HEK293 (cell line): ENCODE results near the gene ERBB2.
A peak's percentile ranks its signal among the peaks of the same experiment; 100 is the strongest.

Source experiments
- CTCF ChIA-PET: fragments of 350-600 bp; formaldehyde crosslinking; extraction: SDS; loops from one replicate; lab custom pipeline; 2021; ENCODE audit warnings: antibody characterized with exemption; lab: Yijun Ruan, JAX
- POLR2A ChIA-PET: fragments of 300-600 bp; formaldehyde crosslinking; extraction: SDS; loops from one replicate; lab custom pipeline; 2020; ENCODE audit warnings: antibody characterized with exemption, inconsistent platforms; lab: Yijun Ruan, JAX
- H3K27ac ChIP-seq: fragments of 200-500 bp; sonication (Bioruptor generic); 2 replicates; pipeline ENCODE4 v1.5.1; 2014; ENCODE audit warnings: low read depth, low read length, control low read depth, inconsistent platforms; ENCODE audit errors: extremely low read depth
- H3K36me3 ChIP-seq, 2 experiments: fragments of 200-500 bp in 1 of 2; sonication (Bioruptor generic) in 1 of 2; 1 replicate in 1 of 2; 2 replicates in 1 of 2; pipeline ENCODE4 v1.5.1; 2014 to 2017; ENCODE audit warnings: inconsistent platforms in 2 of 2, low read length in 2 of 2; ENCODE audit not compliant: control insufficient read depth in 2 of 2, insufficient read depth in 1 of 2
- H3K4me1 ChIP-seq: fragments of 200-500 bp; sonication (Bioruptor generic); 2 replicates; pipeline ENCODE4 v1.5.1; 2014; ENCODE audit warnings: mild to moderate bottlenecking, low read length, inconsistent platforms; ENCODE audit not compliant: control insufficient read depth, insufficient read depth
- H3K4me3 ChIP-seq: 2 replicates; pipeline ENCODE4 v1.5.1; 2011; ENCODE audit warnings: low read depth, mild to moderate bottlenecking, control low read depth, low read length, moderate library complexity
- H3K9me3 ChIP-seq: fragments of 200-500 bp; sonication (Bioruptor generic); 2 replicates; pipeline ENCODE4 v1.5.1; 2014; ENCODE audit warnings: low read depth, low read length, inconsistent platforms; ENCODE audit not compliant: control insufficient read depth, insufficient read depth
- EGR2 ChIP-seq: fragments of 450-650 bp; formaldehyde crosslinking; IDR thresholded peaks from 2 replicates; pipeline ENCODE4 v1.5.1; 2016; ENCODE audit warnings: low read depth, missing biosample characterization, missing genetic modification characterization
- GFI1B ChIP-seq: fragments of 450-650 bp; formaldehyde crosslinking; IDR thresholded peaks from 2 replicates; pipeline ENCODE4 v1.5.1; 2016; ENCODE audit warnings: missing biosample characterization, missing genetic modification characterization
- WT1 ChIP-seq: fragments of 450-650 bp; formaldehyde crosslinking; IDR thresholded peaks from 2 replicates; pipeline ENCODE4 v1.5.1; 2016; ENCODE audit warnings: missing biosample characterization, missing genetic modification characterization
- ZNF394 ChIP-seq: fragments of 450-650 bp; formaldehyde crosslinking; IDR thresholded peaks from 2 replicates; pipeline ENCODE4 v1.5.1; 2016; ENCODE audit warnings: missing biosample characterization, missing genetic modification characterization, mild to moderate bottlenecking, moderate library complexity, borderline replicate concordance
- ZNF423 ChIP-seq: fragments of 450-650 bp; formaldehyde crosslinking; IDR thresholded peaks from 2 replicates; pipeline ENCODE4 v1.5.1; 2016; ENCODE audit warnings: missing biosample characterization, missing genetic modification characterization
- ZNF548 ChIP-seq: fragments of 450-650 bp; formaldehyde crosslinking; IDR thresholded peaks from 2 replicates; pipeline ENCODE4 v1.5.1; 2016; ENCODE audit warnings: missing biosample characterization, missing genetic modification characterization
- ZNF629 ChIP-seq: fragments of 450-650 bp; formaldehyde crosslinking; IDR thresholded peaks from 2 replicates; pipeline ENCODE4 v1.5.1; 2017; ENCODE audit warnings: missing biosample characterization, missing genetic modification characterization
- ZNF707 ChIP-seq: fragments of 450-650 bp; formaldehyde crosslinking; IDR thresholded peaks from 2 replicates; pipeline ENCODE4 v1.5.1; 2016; ENCODE audit warnings: missing biosample characterization, missing genetic modification characterization
- ZNF76 ChIP-seq: fragments of 450-650 bp; formaldehyde crosslinking; IDR thresholded peaks from 2 replicates; pipeline ENCODE4; 2016; ENCODE audit warnings: low read depth, missing biosample characterization, missing genetic modification characterization, borderline replicate concordance
- TF ChIP-seq, protein P1 (sequence below): fragments of 450-650 bp; formaldehyde crosslinking; IDR thresholded peaks from 2 replicates; pipeline ENCODE4 v1.5.1; 2016; ENCODE audit warnings: missing biosample characterization, missing genetic modification characterization, borderline replicate concordance
- TF ChIP-seq, protein P2 (sequence below): fragments of 450-650 bp; formaldehyde crosslinking; IDR thresholded peaks from 2 replicates; pipeline ENCODE4 v1.5.1; 2017; ENCODE audit warnings: missing biosample characterization, missing genetic modification characterization
- TF ChIP-seq, protein P3 (sequence below): sonication (generic); formaldehyde crosslinking; IDR thresholded peaks from 2 replicates; pipeline ENCODE4 v1.8.1; 2022; ENCODE audit warnings: mild to moderate bottlenecking, moderate library complexity, missing genetic modification reagents
- TF ChIP-seq, protein P4 (sequence below): fragments of 450-650 bp; formaldehyde crosslinking; IDR thresholded peaks from 2 replicates; pipeline ENCODE4 v1.5.1; 2016; ENCODE audit warnings: missing biosample characterization, missing genetic modification characterization
- TF ChIP-seq, protein P5 (sequence below): fragments of 450-650 bp; formaldehyde crosslinking; IDR thresholded peaks from 2 replicates; pipeline ENCODE4 v1.5.1; 2016; ENCODE audit warnings: missing biosample characterization, missing genetic modification characterization

Gene ERBB2

DNA sequence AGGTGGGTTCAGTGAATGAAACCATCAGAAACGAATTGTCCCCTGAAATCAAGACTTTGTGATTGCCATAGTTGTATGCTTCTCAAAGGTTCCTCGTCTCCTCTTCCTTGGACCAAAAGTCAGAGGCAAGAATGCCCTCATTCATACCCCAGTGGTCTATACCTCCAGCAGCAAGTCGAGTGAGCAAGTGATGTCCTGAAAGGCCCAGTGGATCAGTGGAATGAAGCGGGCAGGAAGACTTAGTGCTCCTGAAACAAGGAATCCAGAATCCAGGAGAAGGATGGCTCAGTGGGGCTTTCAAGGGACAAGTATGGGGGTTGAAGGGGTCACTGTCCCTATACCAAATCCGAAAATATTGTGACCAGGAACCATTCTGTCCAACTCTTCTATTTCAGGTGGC, 5.3 kb upstream of the ERBB2 start:
- Histone ChIP-seq H3K36me3 (peaks cover 0 to 27% of the 10 kb centered on the region in 2 experiments; a peak in 2 of 3 replicates), H3K9me3 (no peaks in the 10 kb centered on the region), H3K4me3 (no peak overlapping the region), H3K27ac (0 out of 2 replicates have a peak overlapping the region, but pooled peaks have one; percentile 31), H3K4me1 (peaks cover 4% of the 10 kb centered on the region; the same call in 1 of the 2 replicates)
- ChIA-PET CTCF (interaction anchor here (0.6 to 3.2 kb wide), 4 partner anchors 15 to 129 kb away, joined by 3 to 17 read pairs (median 6); partner anchors contain the start of gene MIEN1), POLR2A (no interaction called here)
- TF ChIP-seq EGR2 (tag by site-specific recombination) (no peak), ZNF707 (no peak), ZNF629 (no peak), GFI1B (tag by site-specific recombination) (no peak), ZNF548 (no peak), WT1 (tag by site-specific recombination) (no peak), ZNF423 (tag by site-specific recombination) (no peak)
- TF ChIP-seq, protein P1, sequence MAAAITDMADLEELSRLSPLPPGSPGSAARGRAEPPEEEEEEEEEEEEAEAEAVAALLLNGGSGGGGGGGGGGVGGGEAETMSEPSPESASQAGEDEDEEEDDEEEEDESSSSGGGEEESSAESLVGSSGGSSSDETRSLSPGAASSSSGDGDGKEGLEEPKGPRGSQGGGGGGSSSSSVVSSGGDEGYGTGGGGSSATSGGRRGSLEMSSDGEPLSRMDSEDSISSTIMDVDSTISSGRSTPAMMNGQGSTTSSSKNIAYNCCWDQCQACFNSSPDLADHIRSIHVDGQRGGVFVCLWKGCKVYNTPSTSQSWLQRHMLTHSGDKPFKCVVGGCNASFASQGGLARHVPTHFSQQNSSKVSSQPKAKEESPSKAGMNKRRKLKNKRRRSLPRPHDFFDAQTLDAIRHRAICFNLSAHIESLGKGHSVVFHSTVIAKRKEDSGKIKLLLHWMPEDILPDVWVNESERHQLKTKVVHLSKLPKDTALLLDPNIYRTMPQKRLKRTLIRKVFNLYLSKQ (tag by site-specific recombination), result no peak
- TF ChIP-seq, protein P2, sequence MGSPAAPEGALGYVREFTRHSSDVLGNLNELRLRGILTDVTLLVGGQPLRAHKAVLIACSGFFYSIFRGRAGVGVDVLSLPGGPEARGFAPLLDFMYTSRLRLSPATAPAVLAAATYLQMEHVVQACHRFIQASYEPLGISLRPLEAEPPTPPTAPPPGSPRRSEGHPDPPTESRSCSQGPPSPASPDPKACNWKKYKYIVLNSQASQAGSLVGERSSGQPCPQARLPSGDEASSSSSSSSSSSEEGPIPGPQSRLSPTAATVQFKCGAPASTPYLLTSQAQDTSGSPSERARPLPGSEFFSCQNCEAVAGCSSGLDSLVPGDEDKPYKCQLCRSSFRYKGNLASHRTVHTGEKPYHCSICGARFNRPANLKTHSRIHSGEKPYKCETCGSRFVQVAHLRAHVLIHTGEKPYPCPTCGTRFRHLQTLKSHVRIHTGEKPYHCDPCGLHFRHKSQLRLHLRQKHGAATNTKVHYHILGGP (tag by site-specific recombination), result no peak
- TF ChIP-seq, protein P3, sequence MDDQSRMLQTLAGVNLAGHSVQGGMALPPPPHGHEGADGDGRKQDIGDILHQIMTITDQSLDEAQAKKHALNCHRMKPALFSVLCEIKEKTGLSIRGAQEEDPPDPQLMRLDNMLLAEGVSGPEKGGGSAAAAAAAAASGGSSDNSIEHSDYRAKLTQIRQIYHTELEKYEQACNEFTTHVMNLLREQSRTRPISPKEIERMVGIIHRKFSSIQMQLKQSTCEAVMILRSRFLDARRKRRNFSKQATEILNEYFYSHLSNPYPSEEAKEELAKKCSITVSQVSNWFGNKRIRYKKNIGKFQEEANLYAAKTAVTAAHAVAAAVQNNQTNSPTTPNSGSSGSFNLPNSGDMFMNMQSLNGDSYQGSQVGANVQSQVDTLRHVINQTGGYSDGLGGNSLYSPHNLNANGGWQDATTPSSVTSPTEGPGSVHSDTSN (CRISPR knock-in tag), result no peak
- TF ChIP-seq, protein P4, sequence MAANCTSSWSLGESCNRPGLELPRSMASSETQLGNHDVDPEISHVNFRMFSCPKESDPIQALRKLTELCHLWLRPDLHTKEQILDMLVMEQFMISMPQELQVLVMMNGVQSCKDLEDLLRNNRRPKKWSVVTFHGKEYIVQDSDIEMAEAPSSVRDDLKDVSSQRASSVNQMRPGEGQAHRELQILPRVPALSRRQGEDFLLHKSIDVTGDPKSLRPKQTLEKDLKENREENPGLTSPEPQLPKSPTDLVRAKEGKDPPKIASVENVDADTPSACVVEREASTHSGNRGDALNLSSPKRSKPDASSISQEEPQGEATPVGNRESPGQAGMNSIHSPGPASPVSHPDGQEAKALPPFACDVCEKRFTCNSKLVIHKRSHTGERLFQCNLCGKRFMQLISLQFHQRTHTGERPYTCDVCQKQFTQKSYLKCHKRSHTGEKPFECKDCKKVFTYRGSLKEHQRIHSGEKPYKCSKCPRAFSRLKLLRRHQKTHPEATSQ (tag by site-specific recombination), result no peak
- TF ChIP-seq, protein P5, sequence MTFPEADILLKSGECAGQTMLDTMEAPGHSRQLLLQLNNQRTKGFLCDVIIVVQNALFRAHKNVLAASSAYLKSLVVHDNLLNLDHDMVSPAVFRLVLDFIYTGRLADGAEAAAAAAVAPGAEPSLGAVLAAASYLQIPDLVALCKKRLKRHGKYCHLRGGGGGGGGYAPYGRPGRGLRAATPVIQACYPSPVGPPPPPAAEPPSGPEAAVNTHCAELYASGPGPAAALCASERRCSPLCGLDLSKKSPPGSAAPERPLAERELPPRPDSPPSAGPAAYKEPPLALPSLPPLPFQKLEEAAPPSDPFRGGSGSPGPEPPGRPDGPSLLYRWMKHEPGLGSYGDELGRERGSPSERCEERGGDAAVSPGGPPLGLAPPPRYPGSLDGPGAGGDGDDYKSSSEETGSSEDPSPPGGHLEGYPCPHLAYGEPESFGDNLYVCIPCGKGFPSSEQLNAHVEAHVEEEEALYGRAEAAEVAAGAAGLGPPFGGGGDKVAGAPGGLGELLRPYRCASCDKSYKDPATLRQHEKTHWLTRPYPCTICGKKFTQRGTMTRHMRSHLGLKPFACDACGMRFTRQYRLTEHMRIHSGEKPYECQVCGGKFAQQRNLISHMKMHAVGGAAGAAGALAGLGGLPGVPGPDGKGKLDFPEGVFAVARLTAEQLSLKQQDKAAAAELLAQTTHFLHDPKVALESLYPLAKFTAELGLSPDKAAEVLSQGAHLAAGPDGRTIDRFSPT (tag by site-specific recombination), result no peak

DNA sequence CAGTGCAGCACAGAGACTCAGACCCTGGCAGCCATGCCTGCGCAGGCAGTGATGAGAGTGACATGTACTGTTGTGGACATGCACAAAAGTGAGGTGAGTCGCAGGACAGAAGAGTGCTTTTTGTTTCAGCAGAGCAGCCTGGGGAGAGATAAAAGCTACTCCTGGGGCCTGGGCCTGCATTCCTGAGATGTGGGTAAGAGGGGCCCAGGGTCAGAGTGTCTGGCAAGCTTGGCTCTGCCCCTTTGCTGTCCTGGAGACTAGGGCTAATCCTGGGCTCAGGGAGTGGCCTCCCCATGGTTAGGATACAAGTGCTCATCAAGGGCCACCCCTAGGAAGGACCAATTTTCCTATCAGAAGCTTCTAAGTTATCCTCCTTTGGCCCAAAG, 4.8 kb upstream of the ERBB2 start:
- Histone ChIP-seq H3K9me3 (no peaks in the 10 kb centered on the region), H3K4me1 (peaks cover 5% of the 10 kb centered on the region; the same call in 1 of the 2 replicates), H3K27ac (no peak overlapping the region), H3K36me3 (peaks cover 0 to 27% of the 10 kb centered on the region in 2 experiments; a peak in 2 of 3 replicates), H3K4me3 (no peak overlapping the region)
- TF ChIP-seq ZNF394 (tag by site-specific recombination) (peak; percentile 64; the same call in 1 of the 2 replicates), ZNF76 (tag by site-specific recombination) (no peak)
- POLR2A ChIA-PET, result no interaction called here
- CTCF ChIA-PET, result interaction anchor here (0.6 to 3.2 kb wide), 5 partner anchors 16 to 129 kb away, joined by 3 to 17 read pairs (median 3); partner anchors contain the start of gene MIEN1
